Measurements from ENCODE around the gene PBX4. TPM values are rescaled to one million over a fixed set of nuclear protein-coding genes. Genes with fewer than 3 reads are reported as not detected.

Gene PBX4
- total RNA-seq, 1 experiment from 2014 or later = 11.6 TPM

GRCh38 chr19:19559931-19560330 lies 58.6 kb downstream of the PBX4 start:
- Histone ChIP-seq H3K9ac (ENCODE audit: low read length) (no peak overlapping the region), H3K27me3 (ENCODE audit: insufficient read depth, low read length) (no peaks in the 10 kb centered on the region), H3K36me3 (ENCODE audit: control insufficient read depth in 1 of 2, insufficient read depth in 2 of 2, low read length in 2 of 2) (no peaks in the 10 kb centered on the region), H3K4me2 (ENCODE audit: low read length) (no peak overlapping the region), H3K4me1 (ENCODE audit: control insufficient read depth in 1 of 2, insufficient read depth in 2 of 2, low read length in 2 of 2) (no peaks in the 10 kb centered on the region), H3K9me2 (ENCODE audit: insufficient read depth) (no peaks in the 10 kb centered on the region), H3K79me2 (ENCODE audit: insufficient read depth, low read length) (no peaks in the 10 kb centered on the region), H3K27ac (ENCODE audit: low read depth, low read length) (no peak overlapping the region), H3K4me3 (replicated peaks in 1 of 2; ENCODE audit: low read depth in 1 of 2, low read length in 2 of 2) (no peak overlapping the region), H2AFZ (ENCODE audit: low read depth, low read length, poor library complexity, severe bottlenecking) (no peak overlapping the region), H3K9me3 (ENCODE audit: control insufficient read depth in 1 of 2, insufficient read depth in 1 of 2, low read depth in 1 of 2, low read length in 2 of 2) (no peaks in the 10 kb centered on the region), H4K20me1 (ENCODE audit: insufficient read depth) (no peaks in the 10 kb centered on the region)
- ChIA-PET CTCF (no interaction called here), RAD21 (ENCODE audit: low non-redundant PET in 1 of 2, low total read pairs in 2 of 2, uncharacterized antibody in 2 of 2, unreplicated experiment in 2 of 2) (no interaction called here), POLR2A (no interaction called here)
- no peak for TF ChIP-seq SP1 (IDR thresholded peaks at IDR 0.05; ENCODE audit: low read depth)
- DNase-seq (ENCODE audit: low read depth, low spot score) (no peak), ATAC-seq (no peak)
- intact Hi-C loops (cut with micrococcal nuclease) = no loop called here
- no TSS peak for BruUV-seq (replicated peaks)

- Histone ChIP-seq H3K9me2 (ENCODE audit: insufficient read depth) (no peaks in the 10 kb centered on the region), H3K4me2 (ENCODE audit: low read length) (no peak overlapping the region), H3K36me3 (ENCODE audit: control insufficient read depth in 1 of 2, insufficient read depth in 2 of 2, low read length in 2 of 2) (no peaks in the 10 kb centered on the region), H3K4me3 (replicated peaks in 1 of 2; ENCODE audit: low read depth in 1 of 2, low read length in 2 of 2) (no peak overlapping the region), H3K27ac (ENCODE audit: low read depth, low read length) (no peak overlapping the region), H3K27me3 (ENCODE audit: insufficient read depth, low read length) (no peaks in the 10 kb centered on the region), H4K20me1 (ENCODE audit: insufficient read depth) (no peaks in the 10 kb centered on the region), H3K79me2 (ENCODE audit: insufficient read depth, low read length) (no peaks in the 10 kb centered on the region), H3K9me3 (ENCODE audit: control insufficient read depth in 1 of 2, insufficient read depth in 1 of 2, low read depth in 1 of 2, low read length in 2 of 2) (no peaks in the 10 kb centered on the region), H2AFZ (ENCODE audit: low read depth, low read length, poor library complexity, severe bottlenecking) (no peak overlapping the region), H3K9ac (ENCODE audit: low read length) (no peak overlapping the region), H3K4me1 (ENCODE audit: control insufficient read depth in 1 of 2, insufficient read depth in 2 of 2, low read length in 2 of 2) (no peaks in the 10 kb centered on the region)
- BruUV-seq (replicated peaks) = no TSS peak
- DNase-seq (ENCODE audit: low read depth, low spot score) (no peak), ATAC-seq (no peak)
- RAD21 ChIA-PET (ENCODE audit: low non-redundant PET in 1 of 2, low total read pairs in 2 of 2, uncharacterized antibody in 2 of 2, unreplicated experiment in 2 of 2) = no interaction called here
- POLR2A ChIA-PET = no interaction called here
- TF ChIP-seq ELF1 (IDR thresholded peaks at IDR 0.05; ENCODE audit: borderline replicate concordance, low read depth) = no peak
- TF ChIP-seq CEBPB (IDR thresholded peaks at IDR 0.05; ENCODE audit: low read depth) = no peak
- TF ChIP-seq, protein P1, sequence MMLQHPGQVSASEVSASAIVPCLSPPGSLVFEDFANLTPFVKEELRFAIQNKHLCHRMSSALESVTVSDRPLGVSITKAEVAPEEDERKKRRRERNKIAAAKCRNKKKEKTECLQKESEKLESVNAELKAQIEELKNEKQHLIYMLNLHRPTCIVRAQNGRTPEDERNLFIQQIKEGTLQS (IDR thresholded peaks at IDR 0.05) = no peak
- no peak for TF ChIP-seq RAD21 (IDR thresholded peaks at IDR 0.05; ENCODE audit: low read depth)
- TF ChIP-seq, protein P2, sequence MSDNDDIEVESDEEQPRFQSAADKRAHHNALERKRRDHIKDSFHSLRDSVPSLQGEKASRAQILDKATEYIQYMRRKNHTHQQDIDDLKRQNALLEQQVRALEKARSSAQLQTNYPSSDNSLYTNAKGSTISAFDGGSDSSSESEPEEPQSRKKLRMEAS (IDR thresholded peaks at IDR 0.05) = no peak
- no peak for TF ChIP-seq POLR2A (IDR thresholded peaks at IDR 0.05; ENCODE audit: borderline replicate concordance, extremely low read depth, insufficient read depth, insufficient read length)
- TF ChIP-seq EZH2 (IDR thresholded peaks at IDR 0.05) = no peak
- no peak for TF ChIP-seq SP1 (IDR thresholded peaks at IDR 0.05; ENCODE audit: low read depth)
- no peak for TF ChIP-seq JUND (IDR thresholded peaks at IDR 0.05)
- no peak for TF ChIP-seq YY1 (IDR thresholded peaks at IDR 0.05; ENCODE audit: extremely low read depth, insufficient replicate concordance, low read depth, low read length)
- no peak for TF ChIP-seq ZNF274 (IDR thresholded peaks at IDR 0.05; ENCODE audit: low read depth, low read length)
- TF ChIP-seq EGR1 (IDR thresholded peaks at IDR 0.05; ENCODE audit: low read depth) = no peak
- TF ChIP-seq REST (IDR thresholded peaks at IDR 0.05; ENCODE audit: low read depth) = no peak
- TF ChIP-seq POLR2AphosphoS5 (IDR thresholded peaks at IDR 0.05; ENCODE audit: low read depth, low read length) = no peak
- no peak for TF ChIP-seq SIN3A (IDR thresholded peaks at IDR 0.05; ENCODE audit: low read depth)
- TF ChIP-seq SRF (IDR thresholded peaks at IDR 0.05; ENCODE audit: low read depth) = no peak
- intact Hi-C loops (cut with micrococcal nuclease) = no loop called here
- CTCF ChIA-PET = interaction anchor here (1.3 kb wide), 1 partner anchor 28 kb away, joined by 3 read pairs; no protein-coding TSS in a partner anchor
These were observed 59.9 kb downstream of the PBX4 start for GRCh38 chr19:19558636-19559035.
